HG03469 (cell line): ENCODE results near the gene KASH5.
"Not testable (repeated sequence)": the region's sequence is repeated elsewhere in the genome, so short reads cannot be mapped to it uniquely, and the experiment has no call there.

Experiments used
- ATAC-seq: cut with Tn5 transposase; IDR thresholded peaks from one replicate; pipeline ENCODE4 v1.9.1; 2021; ENCODE audit warnings: mild to moderate bottlenecking, moderate library complexity, moderate number of reproducible peaks; ENCODE audit not compliant: unreplicated experiment

KASH5 gene

GRCh38 chr19:49453013-49453756 is 65.1 kb downstream of the KASH5 start, which contains the start of gene ALDH16A1:
Gene ALDH16A1, plus strand, starts transcription at chr19:49453225. Its CDS starts 107 bp downstream, at chr19:49453332.
- ATAC-seq: peak; percentile 75

DNA sequence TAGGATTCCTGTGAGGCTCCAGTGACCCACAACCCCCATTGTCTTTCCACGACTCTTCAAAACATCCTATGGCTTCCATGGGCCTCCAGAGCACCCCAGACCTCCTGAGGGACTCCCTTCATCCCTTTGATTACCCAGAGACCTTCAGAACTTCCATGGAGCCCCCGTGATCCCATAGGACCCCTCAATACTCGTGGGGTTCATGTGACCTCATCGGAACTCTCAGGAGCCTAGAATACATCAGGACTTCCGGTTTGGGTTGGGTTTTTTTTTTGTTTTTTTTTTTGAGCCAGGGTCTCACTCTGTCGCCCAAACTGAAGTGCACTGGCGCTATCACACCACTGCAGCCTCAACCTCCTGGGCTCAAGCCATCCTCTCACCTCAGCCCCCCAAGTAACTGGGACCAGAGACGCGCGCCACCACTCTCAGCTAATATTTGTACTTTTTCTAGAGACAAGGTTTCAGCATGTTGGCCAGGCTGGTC is 65.8 kb downstream of the KASH5 start:
- no peak for ATAC-seq

- no peak for ATAC-seq
Observed at GRCh38 chr19:49455773-49456172, 67.7 kb downstream of the KASH5 start.

GRCh38 chr19:49456326-49456725 is 68.3 kb downstream of the KASH5 start:
- ATAC-seq: no peak

GRCh38 chr19:49458567-49458903 is 70.5 kb downstream of the KASH5 start:
- ATAC-seq: no peak

DNA sequence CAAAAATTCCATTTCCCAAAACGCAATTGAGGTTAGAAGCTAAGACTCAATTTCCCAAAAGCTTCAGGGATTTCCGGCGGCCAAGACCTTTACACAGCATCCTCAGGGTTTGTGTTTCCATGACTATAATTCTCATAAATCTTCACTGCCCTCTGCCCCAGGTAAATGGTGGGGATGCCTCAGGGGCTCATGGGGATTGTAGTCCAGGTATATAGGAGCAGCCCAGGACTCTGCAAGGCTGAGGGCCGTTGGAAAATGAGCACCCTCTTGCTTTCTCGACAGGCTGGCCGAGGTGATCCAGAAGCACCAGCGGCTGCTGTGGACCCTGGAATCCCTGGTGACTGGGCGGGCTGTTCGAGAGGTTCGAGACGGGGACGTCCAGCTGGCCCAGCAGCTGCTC is 71.3 kb downstream of the KASH5 start:
- no peak for ATAC-seq

- ATAC-seq: not testable (repeated sequence)
Observed at GRCh38 chr19:49461130-49461529, 73.1 kb downstream of the KASH5 start.

- no peak for ATAC-seq
Observed at GRCh38 chr19:49461656-49462055, 73.6 kb downstream of the KASH5 start.

- ATAC-seq: no peak
Observed at GRCh38 chr19:49462492-49462891, 74.4 kb downstream of the KASH5 start.

GRCh38 chr19:49463960-49464740 is 76.1 kb downstream of the KASH5 start:
- no peak for ATAC-seq

DNA sequence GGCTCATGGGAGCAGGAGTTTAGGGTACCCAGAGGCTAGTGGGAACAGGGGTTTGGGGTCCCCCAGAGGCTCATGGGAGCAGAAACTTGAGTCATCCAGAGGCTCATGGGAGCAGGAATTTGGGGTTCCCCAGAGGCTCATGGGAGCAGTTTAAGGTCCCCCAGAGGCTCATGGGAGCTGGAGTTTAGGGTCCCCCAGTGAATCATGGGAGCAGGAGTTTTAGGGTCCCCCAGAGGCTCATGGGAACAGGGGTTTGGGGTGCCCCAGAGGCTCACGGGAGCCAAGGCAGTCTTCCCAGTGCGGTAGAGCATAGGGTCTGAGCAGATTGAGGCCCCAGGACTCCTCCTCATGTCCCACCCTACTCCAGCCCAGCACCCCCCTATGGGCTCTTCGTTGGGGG is 77.3 kb downstream of the KASH5 start:
- ATAC-seq: no peak
